SK-N-SH (cell line): ENCODE measurements around the gene TEX264. TPM values are rescaled to one million over a fixed set of nuclear protein-coding genes. Genes with fewer than 3 reads are reported as not detected.

Experiments used
- CTCF ChIA-PET: fragments of 300-600, 350-600 bp; formaldehyde crosslinking; extraction: SDS; loops from one replicate; lab custom pipeline; 2021; lab: Yijun Ruan, JAX
- POLR2A ChIA-PET: fragments of 350-600 bp; sonication (Branson Sonifier 250); formaldehyde crosslinking; extraction: SDS; loops from one replicate; lab custom pipeline; 2020; ENCODE audit warnings: antibody characterized with exemption, inconsistent platforms; lab: Yijun Ruan, JAX
- DNase-seq: peaks from one replicate; pipeline ENCODE4 v3.0.0; 2012
- H2AFZ ChIP-seq: fragments of 200-600 bp; sonication (generic); 2 replicates; pipeline ENCODE4 v1.8.1; 2016; ENCODE audit warnings: antibody characterized with exemption, mild to moderate bottlenecking, low read depth
- H3F3A ChIP-seq: fragments of 200-600 bp; sonication (generic); replicated peaks from 2 replicates; pipeline ENCODE3; 2016; ENCODE audit warnings: antibody characterized with exemption, mild to moderate bottlenecking; ENCODE audit not compliant: insufficient read depth
- H3K27ac ChIP-seq, 2 experiments: fragments of 200-500 bp in 1 of 2; fragments of 200-600 bp in 1 of 2; sonication (Bioruptor generic) in 1 of 2; sonication (generic), shearing (Covaris generic) in 1 of 2; 2 replicates each; pipeline versions ENCODE4 v1.5.1 to v1.6.1; 2014 to 2016; ENCODE audit warnings: low read depth in 2 of 2, inconsistent platforms in 1 of 2, low read length in 1 of 2, mild to moderate bottlenecking in 1 of 2, mixed read lengths in 1 of 2
- H3K27me3 ChIP-seq: fragments of 200-600 bp; sonication (generic), shearing (Covaris generic); 2 replicates; pipeline ENCODE4 v1.6.1; 2016; ENCODE audit warnings: mixed run types; ENCODE audit not compliant: insufficient read depth
- H3K36me3 ChIP-seq, 2 experiments: fragments of 200-500 bp in 1 of 2; fragments of 200-600 bp in 1 of 2; sonication (Bioruptor generic) in 1 of 2; sonication (generic) in 1 of 2; replicated peaks in 1 of 2; 2 replicates each; pipeline versions ENCODE3 to v1.5.1; 2014 to 2016; ENCODE audit warnings: low read length in 1 of 2, mild to moderate bottlenecking in 1 of 2; ENCODE audit not compliant: insufficient read depth in 2 of 2, control insufficient read depth in 1 of 2
- H3K4me1 ChIP-seq, 2 experiments: fragments of 200-500 bp in 1 of 2; fragments of 200-600 bp in 1 of 2; sonication (Bioruptor generic) in 1 of 2; sonication (generic), shearing (Covaris generic) in 1 of 2; 2 replicates each; pipeline versions ENCODE4 v1.5.1 to v1.6.1; 2014 to 2016; ENCODE audit warnings: low read depth in 1 of 2, low read length in 1 of 2, mixed run types in 1 of 2; ENCODE audit not compliant: insufficient read depth in 2 of 2, control insufficient read depth in 1 of 2
- H3K4me2 ChIP-seq: fragments of 200-600 bp; sonication (generic), shearing (Covaris generic); 2 replicates; pipeline ENCODE4 v1.6.1; 2017; ENCODE audit warnings: mixed run types
- H3K4me3 ChIP-seq, 2 experiments: fragments of 200-500 bp in 1 of 2; fragments of 200-600 bp in 1 of 2; sonication (Bioruptor generic) in 1 of 2; sonication (generic), shearing (Covaris generic) in 1 of 2; 2 replicates each; pipeline versions ENCODE4 v1.5.1 to v1.8.1; 2014 to 2016; ENCODE audit warnings: low read depth in 2 of 2, inconsistent platforms in 1 of 2, low read length in 1 of 2, mild to moderate bottlenecking in 1 of 2, mixed read lengths in 1 of 2, moderate library complexity in 1 of 2
- H3K79me2 ChIP-seq: fragments of 200-600 bp; sonication (generic); 2 replicates; pipeline ENCODE4 v1.8.1; 2017; ENCODE audit warnings: mild to moderate bottlenecking; ENCODE audit not compliant: insufficient read depth
- H3K9ac ChIP-seq: fragments of 200-600 bp; sonication (generic); 2 replicates; pipeline ENCODE4 v1.6.1; 2017; ENCODE audit warnings: mixed run types
- H3K9me2 ChIP-seq: fragments of 200-600 bp; sonication (generic); 2 replicates; pipeline ENCODE4 v1.6.1; 2017; ENCODE audit warnings: mixed run types
- H3K9me3 ChIP-seq: fragments of 200-600 bp; sonication (generic); 2 replicates; pipeline ENCODE4 v1.6.1; 2017; ENCODE audit warnings: mixed run types, mild to moderate bottlenecking, moderate library complexity
- H4K20me1 ChIP-seq: fragments of 200-600 bp; sonication (generic); 2 replicates; pipeline ENCODE4 v1.6.1; 2017; ENCODE audit warnings: mild to moderate bottlenecking, mixed run types; ENCODE audit not compliant: insufficient read depth
- CHD2 ChIP-seq: fragments of 150-350 bp; IDR thresholded peaks from 2 replicates; pipeline ENCODE4 v1.6.1; 2018; ENCODE audit warnings: low read length; ENCODE audit not compliant: partially characterized antibody
- CTCF ChIP-seq: fragments of 200-600 bp; sonication (generic); IDR thresholded peaks from 2 replicates; pipeline ENCODE4 v1.6.1; 2017; ENCODE audit warnings: antibody characterized with exemption, mild to moderate bottlenecking, moderate library complexity
- ELF1 ChIP-seq: IDR thresholded peaks from 2 replicates; pipeline ENCODE4 v1.4.0; 2012
- EZH2phosphoT487 ChIP-seq: fragments of 200-600 bp; sonication (generic); IDR thresholded peaks from 2 replicates; pipeline ENCODE4 v1.6.1; 2017; ENCODE audit warnings: low read depth, mixed run types, mild to moderate bottlenecking, antibody characterized with exemption, moderate library complexity, borderline replicate concordance
- FOXJ3 ChIP-seq: sonication (generic); formaldehyde crosslinking; IDR thresholded peaks from 2 replicates; pipeline ENCODE4 v1.5.1; 2020; ENCODE audit warnings: mild to moderate bottlenecking, missing genetic modification reagents
- FOXM1 ChIP-seq: IDR thresholded peaks from 2 replicates; pipeline ENCODE4 v1.4.0; 2012; ENCODE audit warnings: low read depth, mild to moderate bottlenecking
- GATA2 ChIP-seq: sonication (generic); formaldehyde crosslinking; IDR thresholded peaks from 2 replicates; pipeline ENCODE4 v1.5.0; 2020; ENCODE audit warnings: mild to moderate bottlenecking, missing genetic modification reagents
- JUND ChIP-seq: IDR thresholded peaks from 2 replicates; pipeline ENCODE4 v1.4.0; 2012
- MAX ChIP-seq: IDR thresholded peaks from 2 replicates; pipeline ENCODE4 v1.4.0; 2012; ENCODE audit warnings: low read depth
- MXI1 ChIP-seq: IDR thresholded peaks from 2 replicates; pipeline ENCODE4 v1.6.1; 2012; ENCODE audit warnings: mild to moderate bottlenecking, low read depth, low read length, improper control_type of control experiment
- NRF1 ChIP-seq: IDR thresholded peaks from 2 replicates; pipeline ENCODE4 v1.6.1; 2012; ENCODE audit warnings: low read depth, mild to moderate bottlenecking, low read length
- POLR2AphosphoS5 ChIP-seq: IDR thresholded peaks from 2 replicates; pipeline ENCODE4 v1.6.1; 2012; ENCODE audit warnings: low read depth, low read length
- RCOR1 ChIP-seq: fragments of 150-350 bp; IDR thresholded peaks from 2 replicates; pipeline ENCODE4 v1.6.1; 2017; ENCODE audit warnings: antibody characterized with exemption, low read length
- RFX5 ChIP-seq: IDR thresholded peaks from 2 replicates; pipeline ENCODE4 v1.6.1; 2012; ENCODE audit warnings: mild to moderate bottlenecking, improper control_type of control experiment, low read length
- RXRA ChIP-seq: IDR thresholded peaks from 2 replicates; pipeline ENCODE4 v1.4.0; 2012; ENCODE audit warnings: low read depth, mild to moderate bottlenecking, borderline replicate concordance
- SIN3A ChIP-seq: IDR thresholded peaks from 2 replicates; pipeline ENCODE4 v1.6.1; 2012; ENCODE audit warnings: low read depth, mild to moderate bottlenecking, low read length, moderate library complexity, borderline replicate concordance
- TAF1 ChIP-seq: IDR thresholded peaks from 2 replicates; pipeline ENCODE4 v1.6.1; 2012; ENCODE audit warnings: low read depth, mild to moderate bottlenecking, low read length, moderate library complexity, borderline replicate concordance
- YY1 ChIP-seq: IDR thresholded peaks from 2 replicates; pipeline ENCODE4 v1.4.0; 2012; ENCODE audit warnings: low read depth, mild to moderate bottlenecking
- WGBS: methylation state at CpG from one replicate; pipeline ENCODE4 v1.1.6; 2017; ENCODE audit warnings: low lambda C conversion rate; 5-methylcytosine and 5-hydroxymethylcytosine counted together
- polyA plus RNA-seq, 3 experiments: library from polyadenylated mRNA; depleted of rRNA; stranded (reverse); fragments of >200 nt; gene quantifications; 2 replicates each; pipeline ENCODE4 v1.2.3, GENCODE V29; 2012
- TF ChIP-seq, protein P1 (sequence below): IDR thresholded peaks from 2 replicates; pipeline ENCODE4; 2012
- TF ChIP-seq, protein P2 (sequence below): IDR thresholded peaks from 2 replicates; pipeline ENCODE4 v1.6.1; 2012; ENCODE audit warnings: mild to moderate bottlenecking, low read depth, low read length, moderate library complexity

TEX264 gene
- polyA plus RNA-seq, 1 of the 3 experiments (the other 2 are of a cell fraction), result 82.1 TPM

- TF ChIP-seq JUND (no peak), CTCF (peak; percentile 7)
- Histone ChIP-seq H3K9me2 (no peaks in the 10 kb centered on the region), H2AFZ (no peak overlapping the region), H3F3A (no peaks in the 10 kb centered on the region), H4K20me1 (no peaks in the 10 kb centered on the region), H3K9me3 (no peaks in the 10 kb centered on the region), H3K9ac (no peak overlapping the region), H3K4me3 (peak overlapping the region in 1 of 2 experiments; percentile 26; a peak in 1 of 4 replicates), H3K27ac (no peak overlapping the region), H3K4me2 (no peak overlapping the region), H3K4me1 (peaks cover 0 to 2% of the 10 kb centered on the region in 2 experiments; a peak in 1 of 4 replicates), H3K36me3 (no peaks in the 10 kb centered on the region), H3K79me2 (no peaks in the 10 kb centered on the region), H3K27me3 (no peaks in the 10 kb centered on the region)
- CTCF ChIA-PET, result interaction anchor here (0.9 to 6.0 kb wide), 47 partner anchors 10 to 359 kb away, joined by 3 to 138 read pairs (median 6); partner anchors contain the start of genes ABHD14B, ACY1, GRM2 and PARP3
- POLR2A ChIA-PET, result no interaction called here
- peak; percentile 45 for DNase-seq
- 59% methylated on average over 5 of the region's 5 CpGs for WGBS
Measured at GRCh38 chr3:51719410-51720025, 48.5 kb downstream of the TEX264 start.

- ChIA-PET POLR2A (no interaction called here), CTCF (interaction anchor here (0.6 to 6.0 kb wide), 6 partner anchors 14 to 1196 kb away, joined by 3 to 138 read pairs (median 22); partner anchors contain the start of gene GRM2)
- H3K9ac ChIP-seq, result no peak overlapping the region
- no peak overlapping the region for H3K27ac ChIP-seq
- H3K4me1 ChIP-seq, result peaks cover 0 to 2% of the 10 kb centered on the region in 2 experiments; a peak in 1 of 4 replicates
- peak; percentile 4 for DNase-seq
- no peaks in the 10 kb centered on the region for H3F3A ChIP-seq
- H2AFZ ChIP-seq, result no peak overlapping the region
- WGBS, result 81% methylated on average over 12 of the region's 12 CpGs
- no peaks in the 10 kb centered on the region for H3K36me3 ChIP-seq
- H3K4me3 ChIP-seq, result no peak overlapping the region
- H3K9me3 ChIP-seq, result no peaks in the 10 kb centered on the region
- no peak for TF ChIP-seq SIN3A
- TF ChIP-seq FOXM1, result no peak
- TF ChIP-seq RFX5, result no peak
- TF ChIP-seq ELF1, result no peak
- TF ChIP-seq RXRA, result no peak
- no peak for TF ChIP-seq GATA2
- TF ChIP-seq MAX, result no peak
- TF ChIP-seq NRF1, result no peak
- no peak for TF ChIP-seq YY1
- TF ChIP-seq TAF1, result no peak
- TF ChIP-seq MXI1, result no peak
- TF ChIP-seq JUND, result no peak
- TF ChIP-seq FOXJ3 (CRISPR knock-in tag), result no peak
- TF ChIP-seq, protein P1, sequence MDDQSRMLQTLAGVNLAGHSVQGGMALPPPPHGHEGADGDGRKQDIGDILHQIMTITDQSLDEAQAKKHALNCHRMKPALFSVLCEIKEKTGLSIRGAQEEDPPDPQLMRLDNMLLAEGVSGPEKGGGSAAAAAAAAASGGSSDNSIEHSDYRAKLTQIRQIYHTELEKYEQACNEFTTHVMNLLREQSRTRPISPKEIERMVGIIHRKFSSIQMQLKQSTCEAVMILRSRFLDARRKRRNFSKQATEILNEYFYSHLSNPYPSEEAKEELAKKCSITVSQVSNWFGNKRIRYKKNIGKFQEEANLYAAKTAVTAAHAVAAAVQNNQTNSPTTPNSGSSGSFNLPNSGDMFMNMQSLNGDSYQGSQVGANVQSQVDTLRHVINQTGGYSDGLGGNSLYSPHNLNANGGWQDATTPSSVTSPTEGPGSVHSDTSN, result no peak
- TF ChIP-seq EZH2phosphoT487, result no peak
- no peak for TF ChIP-seq POLR2AphosphoS5
- TF ChIP-seq, protein P2, sequence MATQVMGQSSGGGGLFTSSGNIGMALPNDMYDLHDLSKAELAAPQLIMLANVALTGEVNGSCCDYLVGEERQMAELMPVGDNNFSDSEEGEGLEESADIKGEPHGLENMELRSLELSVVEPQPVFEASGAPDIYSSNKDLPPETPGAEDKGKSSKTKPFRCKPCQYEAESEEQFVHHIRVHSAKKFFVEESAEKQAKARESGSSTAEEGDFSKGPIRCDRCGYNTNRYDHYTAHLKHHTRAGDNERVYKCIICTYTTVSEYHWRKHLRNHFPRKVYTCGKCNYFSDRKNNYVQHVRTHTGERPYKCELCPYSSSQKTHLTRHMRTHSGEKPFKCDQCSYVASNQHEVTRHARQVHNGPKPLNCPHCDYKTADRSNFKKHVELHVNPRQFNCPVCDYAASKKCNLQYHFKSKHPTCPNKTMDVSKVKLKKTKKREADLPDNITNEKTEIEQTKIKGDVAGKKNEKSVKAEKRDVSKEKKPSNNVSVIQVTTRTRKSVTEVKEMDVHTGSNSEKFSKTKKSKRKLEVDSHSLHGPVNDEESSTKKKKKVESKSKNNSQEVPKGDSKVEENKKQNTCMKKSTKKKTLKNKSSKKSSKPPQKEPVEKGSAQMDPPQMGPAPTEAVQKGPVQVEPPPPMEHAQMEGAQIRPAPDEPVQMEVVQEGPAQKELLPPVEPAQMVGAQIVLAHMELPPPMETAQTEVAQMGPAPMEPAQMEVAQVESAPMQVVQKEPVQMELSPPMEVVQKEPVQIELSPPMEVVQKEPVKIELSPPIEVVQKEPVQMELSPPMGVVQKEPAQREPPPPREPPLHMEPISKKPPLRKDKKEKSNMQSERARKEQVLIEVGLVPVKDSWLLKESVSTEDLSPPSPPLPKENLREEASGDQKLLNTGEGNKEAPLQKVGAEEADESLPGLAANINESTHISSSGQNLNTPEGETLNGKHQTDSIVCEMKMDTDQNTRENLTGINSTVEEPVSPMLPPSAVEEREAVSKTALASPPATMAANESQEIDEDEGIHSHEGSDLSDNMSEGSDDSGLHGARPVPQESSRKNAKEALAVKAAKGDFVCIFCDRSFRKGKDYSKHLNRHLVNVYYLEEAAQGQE, result no peak
- TF ChIP-seq RCOR1, result no peak
- no peak for TF ChIP-seq CHD2
- no peak overlapping the region for H3K4me2 ChIP-seq
- no peaks in the 10 kb centered on the region for H4K20me1 ChIP-seq
- H3K79me2 ChIP-seq, result no peaks in the 10 kb centered on the region
- H3K9me2 ChIP-seq, result no peaks in the 10 kb centered on the region
- H3K27me3 ChIP-seq, result no peaks in the 10 kb centered on the region
Measured at GRCh38 chr3:51720292-51721061, 49.4 kb downstream of the TEX264 start.
